ENCODE results near the gene MAPT. TPM values are rescaled to one million over a fixed set of nuclear protein-coding genes. Genes with fewer than 3 reads are reported as not detected.

The MAPT gene
- total RNA-seq, 4 donors from 2014 or later: 1.7 to 2.3 (median 1.8) TPM

DNA sequence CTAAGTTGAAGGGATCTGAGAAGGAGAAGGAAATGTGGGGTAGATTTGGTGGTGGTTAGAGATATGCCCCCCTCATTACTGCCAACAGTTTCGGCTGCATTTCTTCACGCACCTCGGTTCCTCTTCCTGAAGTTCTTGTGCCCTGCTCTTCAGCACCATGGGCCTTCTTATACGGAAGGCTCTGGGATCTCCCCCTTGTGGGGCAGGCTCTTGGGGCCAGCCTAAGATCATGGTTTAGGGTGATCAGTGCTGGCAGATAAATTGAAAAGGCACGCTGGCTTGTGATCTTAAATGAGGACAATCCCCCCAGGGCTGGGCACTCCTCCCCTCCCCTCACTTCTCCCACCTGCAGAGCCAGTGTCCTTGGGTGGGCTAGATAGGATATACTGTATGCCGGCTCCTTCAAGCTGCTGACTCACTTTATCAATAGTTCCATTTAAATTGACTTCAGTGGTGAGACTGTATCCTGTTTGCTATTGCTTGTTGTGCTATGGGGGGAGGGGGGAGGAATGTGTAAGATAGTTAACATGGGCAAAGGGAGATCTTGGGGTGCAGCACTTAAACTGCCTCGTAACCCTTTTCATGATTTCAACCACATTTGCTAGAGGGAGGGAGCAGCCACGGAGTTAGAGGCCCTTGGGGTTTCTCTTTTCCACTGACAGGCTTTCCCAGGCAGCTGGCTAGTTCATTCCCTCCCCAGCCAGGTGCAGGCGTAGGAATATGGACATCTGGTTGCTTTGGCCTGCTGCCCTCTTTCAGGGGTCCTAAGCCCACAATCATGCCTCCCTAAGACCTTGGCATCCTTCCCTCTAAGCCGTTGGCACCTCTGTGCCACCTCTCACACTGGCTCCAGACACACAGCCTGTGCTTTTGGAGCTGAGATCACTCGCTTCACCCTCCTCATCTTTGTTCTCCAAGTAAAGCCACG, 133.0 kb downstream of the MAPT start:
- WGBS, 2 donors (ENCODE audit: low coverage in 1 of 2): 72 to 80% methylated on average over 8 to 12 of the region's 12 CpGs
- Histone ChIP-seq H3K9me3 (no peaks in the 10 kb centered on the region), H3K4me1 (no peaks in the 10 kb centered on the region), H3K36me3 (peaks cover 0 to 27% (median 8%) of the 10 kb centered on the region in 4 donors), H3K27ac (peak overlapping the region in 2 of 4 donors; percentile 27 to 31), H3K4me3 (no peak overlapping the region), H3K27me3 (no peaks in the 10 kb centered on the region)
- DNase-seq: no peak
- TF ChIP-seq, protein P1, sequence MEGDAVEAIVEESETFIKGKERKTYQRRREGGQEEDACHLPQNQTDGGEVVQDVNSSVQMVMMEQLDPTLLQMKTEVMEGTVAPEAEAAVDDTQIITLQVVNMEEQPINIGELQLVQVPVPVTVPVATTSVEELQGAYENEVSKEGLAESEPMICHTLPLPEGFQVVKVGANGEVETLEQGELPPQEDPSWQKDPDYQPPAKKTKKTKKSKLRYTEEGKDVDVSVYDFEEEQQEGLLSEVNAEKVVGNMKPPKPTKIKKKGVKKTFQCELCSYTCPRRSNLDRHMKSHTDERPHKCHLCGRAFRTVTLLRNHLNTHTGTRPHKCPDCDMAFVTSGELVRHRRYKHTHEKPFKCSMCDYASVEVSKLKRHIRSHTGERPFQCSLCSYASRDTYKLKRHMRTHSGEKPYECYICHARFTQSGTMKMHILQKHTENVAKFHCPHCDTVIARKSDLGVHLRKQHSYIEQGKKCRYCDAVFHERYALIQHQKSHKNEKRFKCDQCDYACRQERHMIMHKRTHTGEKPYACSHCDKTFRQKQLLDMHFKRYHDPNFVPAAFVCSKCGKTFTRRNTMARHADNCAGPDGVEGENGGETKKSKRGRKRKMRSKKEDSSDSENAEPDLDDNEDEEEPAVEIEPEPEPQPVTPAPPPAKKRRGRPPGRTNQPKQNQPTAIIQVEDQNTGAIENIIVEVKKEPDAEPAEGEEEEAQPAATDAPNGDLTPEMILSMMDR (IDR thresholded peaks at IDR 0.05): no peak
- TF ChIP-seq POLR2A (IDR thresholded peaks at IDR 0.05): no peak
- no peak for TF ChIP-seq EP300 (IDR thresholded peaks at IDR 0.05; ENCODE audit: low read depth)
- TF ChIP-seq POLR2AphosphoS5 (IDR thresholded peaks at IDR 0.05): no peak
- intact Hi-C loops (cut with DNase I; ENCODE audit: low total_unique reads) (no loop called here), in situ Hi-C loops (cut with MboI; ENCODE audit: low pct_ligation_motif_present in 1 of 4, low pct_unique_long_range_greater_than_20kb in 1 of 4, low sequenced_read_pairs in 3 of 4) (loop anchor here in 1 of 4 donors (25.0 kb wide), 1 partner anchor 185 kb away; no protein-coding TSS in a partner anchor)

DNA sequence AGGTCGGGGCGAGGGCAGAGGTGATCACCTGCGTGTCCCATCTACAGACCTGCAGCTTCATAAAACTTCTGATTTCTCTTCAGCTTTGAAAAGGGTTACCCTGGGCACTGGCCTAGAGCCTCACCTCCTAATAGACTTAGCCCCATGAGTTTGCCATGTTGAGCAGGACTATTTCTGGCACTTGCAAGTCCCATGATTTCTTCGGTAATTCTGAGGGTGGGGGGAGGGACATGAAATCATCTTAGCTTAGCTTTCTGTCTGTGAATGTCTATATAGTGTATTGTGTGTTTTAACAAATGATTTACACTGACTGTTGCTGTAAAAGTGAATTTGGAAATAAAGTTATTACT, 133.6 kb downstream of the MAPT start:
- WGBS, 2 donors (ENCODE audit: low coverage in 1 of 2): 79 to 84% methylated on average over 4 of the region's 4 CpGs
- intact Hi-C loops (cut with DNase I; ENCODE audit: low total_unique reads): no loop called here
- no peak for DNase-seq
- Histone ChIP-seq H3K27me3 (no peaks in the 10 kb centered on the region), H3K4me1 (no peaks in the 10 kb centered on the region), H3K4me3 (no peak overlapping the region), H3K9me3 (no peaks in the 10 kb centered on the region), H3K27ac (no peak overlapping the region), H3K36me3 (peaks cover 0 to 34% (median 10%) of the 10 kb centered on the region in 4 donors)
- TF ChIP-seq EP300 (IDR thresholded peaks at IDR 0.05; ENCODE audit: low read depth): no peak
- TF ChIP-seq, protein P1 (IDR thresholded peaks at IDR 0.05): no peak
- no peak for TF ChIP-seq POLR2A (IDR thresholded peaks at IDR 0.05)
- no peak for TF ChIP-seq POLR2AphosphoS5 (IDR thresholded peaks at IDR 0.05)
- in situ Hi-C loops (cut with MboI; ENCODE audit: low pct_ligation_motif_present in 1 of 4, low pct_unique_long_range_greater_than_20kb in 1 of 4, low sequenced_read_pairs in 3 of 4): loop anchor here in 1 of 4 donors (25.0 kb wide), 1 partner anchor 184 kb away; no protein-coding TSS in a partner anchor

DNA sequence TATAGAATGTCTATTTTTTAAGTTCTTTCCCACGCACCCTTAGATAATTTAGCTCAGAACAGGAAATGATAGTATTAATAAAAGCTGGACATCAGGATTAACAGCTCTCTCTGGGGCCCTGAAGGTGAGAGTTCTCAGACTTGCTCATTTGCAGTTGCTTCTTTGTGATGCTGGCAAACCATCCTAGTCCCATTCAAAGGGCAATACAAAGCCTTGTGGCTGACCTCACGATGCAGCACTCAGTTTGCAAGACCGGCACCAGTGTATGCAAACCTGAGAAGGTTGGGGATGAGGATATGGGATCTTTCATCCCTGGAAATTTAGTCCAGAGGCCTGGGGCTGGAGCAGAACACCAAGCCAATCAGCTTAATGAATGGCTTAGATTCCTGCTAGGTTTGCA, 134.0 kb downstream of the MAPT start:
- TF ChIP-seq POLR2A (IDR thresholded peaks at IDR 0.05) (no peak), EP300 (IDR thresholded peaks at IDR 0.05; ENCODE audit: low read depth) (no peak), POLR2AphosphoS5 (IDR thresholded peaks at IDR 0.05) (no peak)
- TF ChIP-seq, protein P1 (IDR thresholded peaks at IDR 0.05): no peak
- H3K27me3 ChIP-seq: no peaks in the 10 kb centered on the region
- intact Hi-C loops (cut with DNase I; ENCODE audit: low total_unique reads) (no loop called here), in situ Hi-C loops (cut with MboI; ENCODE audit: low pct_ligation_motif_present in 1 of 4, low pct_unique_long_range_greater_than_20kb in 1 of 4, low sequenced_read_pairs in 3 of 4) (loop anchor here in 1 of 4 donors (25.0 kb wide), 1 partner anchor 184 kb away; no protein-coding TSS in a partner anchor)
- DNase-seq: no peak
- H3K36me3 ChIP-seq: peaks cover 0 to 38% (median 12%) of the 10 kb centered on the region in 4 donors
- no peak overlapping the region for H3K27ac ChIP-seq
- no peak overlapping the region for H3K4me3 ChIP-seq
- no peaks in the 10 kb centered on the region for H3K4me1 ChIP-seq
- WGBS, 2 donors (ENCODE audit: low coverage in 1 of 2): 86 to 88% methylated on average over 1 to 3 of the region's 3 CpGs
- no peaks in the 10 kb centered on the region for H3K9me3 ChIP-seq

DNA sequence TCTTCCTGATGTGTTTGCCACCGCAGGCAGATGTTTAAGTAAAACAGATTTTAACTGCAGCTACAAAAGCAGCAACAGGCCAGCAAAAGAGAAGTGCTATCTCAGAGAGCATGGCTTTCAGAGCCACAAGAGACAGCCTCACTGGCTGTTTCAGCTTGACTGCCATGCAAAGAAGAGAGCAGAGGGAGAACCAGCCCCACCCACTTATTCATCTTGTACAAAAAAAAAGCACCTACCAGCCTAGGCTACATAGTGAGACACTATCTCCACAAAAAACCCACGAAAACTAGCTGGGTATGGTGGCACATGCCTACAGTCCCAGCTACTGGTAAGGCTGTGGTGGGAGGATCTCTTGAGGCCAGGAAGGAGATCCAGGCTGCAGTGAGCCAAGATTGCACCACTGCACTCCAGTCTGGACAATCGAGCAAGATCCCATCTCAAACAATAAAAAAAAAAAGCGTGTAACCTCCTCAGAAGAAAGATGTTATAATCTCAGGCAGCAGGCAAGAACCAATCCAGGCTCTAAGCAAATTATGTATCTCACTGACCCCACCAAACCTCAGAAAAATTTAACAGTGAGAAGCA, 134.7 kb downstream of the MAPT start:
- no peak overlapping the region for H3K4me3 ChIP-seq
- no peak overlapping the region for H3K27ac ChIP-seq
- no peak for DNase-seq
- H3K27me3 ChIP-seq: no peaks in the 10 kb centered on the region
- in situ Hi-C loops (cut with MboI; ENCODE audit: low pct_ligation_motif_present in 1 of 4, low pct_unique_long_range_greater_than_20kb in 1 of 4, low sequenced_read_pairs in 3 of 4): loop anchor here in 1 of 4 donors (25.0 kb wide), 1 partner anchor 183 kb away; no protein-coding TSS in a partner anchor
- peaks cover 0 to 45% (median 15%) of the 10 kb centered on the region in 4 donors for H3K36me3 ChIP-seq
- TF ChIP-seq, protein P1 (IDR thresholded peaks at IDR 0.05): no peak
- TF ChIP-seq POLR2AphosphoS5 (IDR thresholded peaks at IDR 0.05) (no peak), POLR2A (IDR thresholded peaks at IDR 0.05) (no peak), EP300 (IDR thresholded peaks at IDR 0.05; ENCODE audit: low read depth) (no peak)
- H3K4me1 ChIP-seq: no peaks in the 10 kb centered on the region
- WGBS, 2 donors (ENCODE audit: low coverage in 1 of 2): 71 to 85% methylated on average over 1 to 4 of the region's 4 CpGs
- no peaks in the 10 kb centered on the region for H3K9me3 ChIP-seq
- intact Hi-C loops (cut with DNase I; ENCODE audit: low total_unique reads): no loop called here
